HG03139 (cell line): ENCODE data around the gene FBN2.

ENCODE experiments used
- ATAC-seq: cut with Tn5 transposase; IDR thresholded peaks from one replicate; pipeline ENCODE4 v1.9.1; 2021; ENCODE audit not compliant: unreplicated experiment

Gene FBN2

DNA sequence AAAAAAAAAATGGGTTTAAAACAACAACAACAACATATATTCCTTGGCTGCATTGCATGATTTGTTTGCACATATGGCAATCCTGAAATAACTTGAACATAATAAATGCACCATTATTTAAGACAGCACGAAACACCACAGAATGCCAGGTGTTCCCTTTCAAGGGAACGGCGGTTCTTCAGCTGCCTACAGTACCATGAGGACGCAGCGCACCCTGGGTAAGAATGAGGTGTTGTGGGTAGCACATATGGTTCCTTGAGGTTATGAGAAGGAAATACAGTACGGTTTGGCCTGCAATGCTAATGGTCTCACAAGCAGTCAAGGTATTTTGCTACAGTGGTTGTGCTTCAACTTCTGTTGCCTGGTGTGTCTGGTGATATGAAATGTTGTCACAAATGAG lies 279.7 kb downstream of the FBN2 start:
- ATAC-seq = no peak

DNA sequence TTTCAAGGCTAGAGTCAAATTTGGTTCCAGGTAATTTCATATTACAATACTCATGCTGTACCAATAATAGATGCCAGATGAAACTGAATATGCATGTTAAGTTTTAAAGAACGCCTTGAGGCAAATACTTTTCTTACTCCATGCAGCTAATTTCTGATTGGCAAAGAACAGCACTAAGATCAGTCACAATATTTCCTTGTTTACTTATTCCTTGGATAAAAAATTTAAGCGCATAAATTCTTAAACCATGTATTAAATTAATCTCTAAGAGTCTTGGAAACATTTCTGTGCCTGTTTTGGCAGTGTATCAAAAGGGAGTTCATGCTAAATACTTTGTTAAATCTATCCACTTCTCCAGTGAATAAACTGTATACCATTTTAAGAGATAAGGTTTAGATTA lies 281.0 kb downstream of the FBN2 start:
- no peak for ATAC-seq

DNA sequence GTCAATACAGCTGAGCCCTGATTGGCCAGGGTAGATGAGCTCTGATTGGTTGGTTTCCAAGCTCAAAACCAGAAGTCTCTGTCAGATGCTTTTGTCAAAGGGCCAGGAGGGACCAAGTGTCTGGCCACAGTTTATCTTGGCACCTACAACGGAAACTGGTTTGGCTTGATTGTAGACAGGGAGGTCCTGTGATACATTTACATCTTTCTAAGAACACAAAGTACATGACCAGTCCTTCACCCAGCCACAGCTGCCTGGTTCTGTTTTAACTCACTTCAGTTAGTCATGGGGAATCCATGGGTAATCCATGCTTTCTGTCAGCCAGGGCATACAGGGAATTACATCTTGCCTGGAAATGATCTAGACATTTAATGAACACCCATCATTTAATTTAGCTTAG lies 283.3 kb downstream of the FBN2 start:
- no peak for ATAC-seq

DNA sequence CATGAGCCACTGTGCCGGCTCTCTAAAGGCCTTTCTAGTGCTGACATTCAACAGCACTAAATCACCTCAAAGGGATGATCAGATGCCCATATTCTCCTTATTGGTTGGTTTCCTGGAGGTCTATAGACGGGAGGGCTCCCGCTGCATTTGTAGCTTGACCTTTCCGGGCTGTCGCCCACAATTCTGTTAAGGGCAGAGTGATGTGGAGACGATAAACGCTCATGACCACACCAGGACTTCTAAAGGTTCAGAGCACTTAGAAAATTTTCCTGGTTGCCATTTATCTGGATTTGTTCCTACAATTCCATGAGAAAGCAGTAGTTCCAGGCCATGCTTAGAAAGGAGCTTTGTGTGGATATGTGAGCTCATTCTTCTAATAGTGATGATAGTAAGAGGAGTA lies 284.2 kb downstream of the FBN2 start:
- no peak for ATAC-seq

DNA sequence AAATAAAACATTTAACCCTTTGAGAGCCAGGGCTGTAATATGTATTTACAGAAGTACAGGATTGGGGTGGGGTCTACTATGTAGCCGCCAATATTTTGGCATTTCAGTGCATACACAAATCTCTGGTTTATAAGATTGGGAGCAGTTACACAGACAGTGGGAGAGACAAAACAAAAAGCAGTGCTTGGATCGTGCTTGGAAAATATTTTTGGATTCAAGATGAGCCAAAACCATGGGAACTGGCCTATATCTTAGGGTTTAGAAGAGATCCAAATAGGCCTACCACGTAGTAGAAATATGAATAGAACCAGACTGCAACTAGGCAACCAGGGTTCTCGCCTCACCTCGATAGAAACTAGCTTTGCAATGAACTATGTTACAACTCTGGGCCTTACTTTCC lies 284.9 kb downstream of the FBN2 start:
- ATAC-seq = no peak

DNA sequence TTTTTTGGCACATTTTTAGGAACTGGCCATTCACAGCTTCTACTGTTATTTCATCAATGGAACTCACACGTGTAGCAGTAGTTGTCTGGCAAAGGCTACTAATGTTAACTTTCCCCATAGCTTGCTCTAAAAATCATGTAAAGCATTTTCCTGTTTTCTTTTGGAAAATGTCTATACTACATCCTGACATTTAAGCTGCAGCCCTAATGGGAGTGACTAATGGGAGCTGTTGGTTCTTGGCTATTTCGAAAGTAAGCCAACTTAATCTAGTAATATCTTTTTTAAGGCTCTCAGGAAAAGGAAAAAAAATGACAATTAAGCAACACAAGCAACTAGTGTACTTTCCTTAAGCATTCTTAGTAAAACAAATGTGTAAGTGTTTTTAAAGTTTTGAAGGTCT lies 285.3 kb downstream of the FBN2 start:
- no peak for ATAC-seq

DNA sequence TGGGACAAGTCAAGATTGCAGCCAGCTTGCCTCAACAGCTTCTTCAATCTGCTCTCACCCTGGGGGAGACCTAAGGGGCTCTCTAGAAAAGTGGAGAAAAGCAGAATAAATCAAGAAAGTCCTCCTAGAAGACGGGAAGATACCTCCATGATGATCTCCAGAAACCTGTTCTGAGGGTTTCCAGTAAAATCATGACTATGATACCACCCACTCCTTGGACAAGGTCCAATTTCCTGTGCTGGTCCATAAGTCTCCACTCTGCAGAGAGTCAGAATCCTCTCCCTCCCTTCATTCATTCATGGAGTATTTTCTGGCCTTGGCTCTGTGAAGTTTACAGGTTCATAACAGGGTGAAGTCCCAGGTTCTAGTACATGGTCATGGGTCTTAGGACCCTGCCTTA lies 285.8 kb downstream of the FBN2 start:
- no peak for ATAC-seq

DNA sequence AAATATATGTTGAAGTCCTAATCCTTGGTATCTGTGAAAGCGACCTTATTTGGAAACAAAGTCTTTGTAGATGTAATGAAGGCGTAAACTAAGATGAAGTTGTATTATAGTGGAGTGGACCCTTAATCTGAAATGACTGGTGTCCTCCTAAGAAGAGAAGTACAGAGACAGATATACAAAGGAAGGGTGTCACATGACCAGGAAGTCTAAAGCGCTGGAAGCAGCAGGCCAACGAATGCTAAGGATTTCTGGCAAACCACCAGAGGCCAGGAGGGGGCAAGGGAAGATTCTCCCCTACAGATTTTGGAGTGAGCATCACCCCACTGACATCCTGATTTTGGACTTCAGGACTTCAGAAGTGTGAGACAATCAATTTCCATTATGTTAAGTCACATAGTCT lies 292.1 kb downstream of the FBN2 start:
- no peak for ATAC-seq

DNA sequence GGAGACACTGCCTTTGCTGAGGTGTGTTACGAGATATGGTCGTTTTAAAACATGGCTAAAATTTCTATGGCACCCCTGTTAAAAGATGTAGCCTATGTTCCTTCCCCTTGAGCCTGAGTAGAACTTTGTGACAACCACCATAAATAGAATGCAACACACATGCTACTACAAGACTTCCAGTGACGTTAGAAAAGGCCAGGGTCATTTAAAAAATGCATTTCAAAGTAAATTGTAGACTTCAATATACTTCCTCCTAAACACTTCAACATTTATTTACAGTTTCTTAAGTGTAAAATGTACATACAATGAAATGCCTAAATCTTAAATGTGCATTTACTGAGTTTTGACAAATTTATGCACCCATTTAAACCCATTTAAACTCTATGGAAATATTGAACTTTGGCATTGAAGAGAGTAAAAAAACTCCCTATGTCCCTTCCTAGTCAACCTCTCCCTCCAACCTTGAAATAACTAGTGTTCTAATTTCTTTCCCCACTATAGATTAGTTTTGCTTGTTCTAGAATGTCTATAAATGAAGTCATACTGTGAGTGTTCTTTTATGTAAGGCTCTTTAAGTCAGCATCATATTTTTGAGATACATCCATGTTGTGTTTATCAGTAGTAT lies 294.0 kb downstream of the FBN2 start:
- ATAC-seq = no peak

DNA sequence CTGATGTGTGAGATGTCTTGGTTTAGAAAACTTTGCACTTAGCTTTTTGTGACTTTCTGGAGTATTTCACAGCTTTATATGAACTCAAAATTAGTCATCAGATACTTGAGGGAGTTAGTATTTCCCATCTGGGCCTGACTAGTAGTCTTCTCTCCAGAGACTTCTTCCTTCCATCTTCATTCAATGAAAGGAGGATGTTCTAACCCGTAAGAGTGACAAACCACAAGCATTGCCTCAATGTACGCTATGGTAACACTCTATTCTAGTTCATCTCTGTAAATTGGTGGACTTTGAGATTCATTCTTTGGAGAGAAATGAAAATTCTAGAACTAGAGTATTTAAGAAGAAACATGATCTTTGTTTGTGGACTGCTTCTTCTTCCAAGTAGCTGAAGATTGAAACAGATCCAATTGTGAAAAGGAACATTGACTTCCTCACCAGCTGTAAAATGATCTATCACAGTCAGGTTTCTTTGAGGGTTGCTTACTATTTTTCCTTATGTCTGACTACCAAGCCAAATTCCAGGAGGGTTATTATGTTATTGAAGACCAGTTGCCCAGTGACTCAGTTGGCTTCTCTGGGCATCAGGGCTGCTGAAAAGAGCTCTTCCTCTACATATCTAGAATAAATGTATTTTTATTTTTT lies 296.9 kb downstream of the FBN2 start:
- ATAC-seq = no peak

DNA sequence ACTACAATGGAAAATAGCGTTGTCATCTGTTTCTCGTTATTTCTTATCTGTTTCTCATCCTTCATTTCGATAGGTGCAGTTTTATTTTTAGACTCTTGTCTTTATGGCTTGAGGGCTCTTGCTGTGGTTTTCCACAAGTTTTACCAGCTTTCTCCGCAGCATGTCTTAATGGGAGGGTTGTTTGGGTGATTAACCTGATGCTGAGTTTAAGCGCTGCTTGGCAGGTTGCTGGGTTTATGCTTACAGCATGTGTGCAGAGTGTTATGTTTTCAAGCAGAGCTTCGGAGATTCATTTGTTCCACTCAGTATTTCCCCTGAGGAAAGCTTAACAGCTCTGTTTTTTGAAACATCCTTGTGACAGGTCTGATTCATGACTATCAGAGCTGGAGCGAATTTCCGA lies 300.5 kb downstream of the FBN2 start:
- ATAC-seq = no peak

DNA sequence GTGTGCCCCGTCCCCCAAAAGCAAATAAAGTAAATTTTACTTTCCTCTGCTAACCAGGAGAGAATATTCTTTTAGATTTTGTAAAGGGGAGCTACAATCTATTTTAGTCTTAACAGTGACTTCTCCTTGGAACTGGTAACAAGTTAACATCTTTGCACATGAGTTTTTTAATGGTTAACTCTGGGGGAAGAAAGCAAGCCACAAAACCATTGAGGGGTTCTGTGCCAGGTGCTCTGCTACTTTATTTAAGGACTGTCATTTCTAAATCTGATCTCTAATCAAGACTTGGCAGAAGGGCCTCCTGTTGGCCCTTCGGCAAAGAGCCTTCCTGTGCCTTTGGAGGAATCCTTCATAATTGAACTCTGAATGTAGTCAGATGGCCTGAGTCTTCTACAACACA lies 301.0 kb downstream of the FBN2 start:
- ATAC-seq = peak; percentile 59

DNA sequence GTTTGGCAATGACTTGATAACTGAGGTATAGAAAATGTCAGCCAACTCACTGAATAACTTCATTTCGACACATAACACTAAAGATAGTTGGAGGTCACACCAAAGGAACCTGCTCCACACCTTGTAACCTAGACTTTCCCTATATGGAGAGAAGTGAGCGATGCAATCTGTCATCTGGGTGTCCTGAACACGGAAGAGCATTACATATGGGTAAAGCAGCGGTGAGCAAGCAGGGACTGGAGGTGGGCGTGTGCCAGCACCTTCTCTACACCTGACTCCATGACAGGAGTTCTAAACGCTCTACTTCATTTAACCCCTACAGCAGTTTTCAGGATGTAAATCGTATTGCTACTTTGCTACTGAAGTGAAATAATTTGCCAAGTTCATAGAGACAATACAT lies 301.7 kb downstream of the FBN2 start:
- ATAC-seq = no peak

DNA sequence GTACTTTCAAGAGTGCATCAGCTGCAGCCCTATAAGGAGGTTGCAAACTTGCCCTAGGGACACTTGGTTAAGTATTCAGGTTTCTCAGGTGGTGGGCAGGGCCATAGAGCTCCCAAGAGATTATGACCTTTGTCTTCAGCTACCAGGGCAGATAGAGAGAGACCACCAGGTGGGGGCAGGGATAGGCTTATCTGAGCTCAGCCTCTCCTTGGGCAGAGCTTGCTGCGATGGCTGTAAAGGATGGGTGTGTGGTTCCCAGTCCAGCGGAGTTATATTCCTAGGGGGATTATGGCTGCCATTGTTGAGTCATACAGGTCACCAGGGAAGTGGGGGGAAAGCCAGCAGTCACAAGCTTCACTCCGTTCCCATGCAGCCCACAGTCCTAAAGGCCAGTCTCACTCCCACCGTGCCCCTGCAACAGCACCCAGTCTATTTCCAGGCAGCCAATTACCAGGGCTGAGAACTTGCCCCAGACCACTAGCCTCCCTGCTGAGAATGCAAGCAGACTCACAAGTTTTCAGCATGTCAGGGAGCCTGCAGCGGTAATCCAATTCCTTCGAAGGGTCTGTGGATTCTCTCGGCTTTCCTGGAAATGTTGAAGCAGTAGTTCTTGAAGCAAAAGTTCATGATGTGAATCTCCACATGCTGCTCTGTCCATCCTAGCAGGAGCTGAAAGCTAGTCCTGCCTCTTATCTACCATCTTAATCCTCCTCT lies 303.0 kb downstream of the FBN2 start:
- no peak for ATAC-seq

DNA sequence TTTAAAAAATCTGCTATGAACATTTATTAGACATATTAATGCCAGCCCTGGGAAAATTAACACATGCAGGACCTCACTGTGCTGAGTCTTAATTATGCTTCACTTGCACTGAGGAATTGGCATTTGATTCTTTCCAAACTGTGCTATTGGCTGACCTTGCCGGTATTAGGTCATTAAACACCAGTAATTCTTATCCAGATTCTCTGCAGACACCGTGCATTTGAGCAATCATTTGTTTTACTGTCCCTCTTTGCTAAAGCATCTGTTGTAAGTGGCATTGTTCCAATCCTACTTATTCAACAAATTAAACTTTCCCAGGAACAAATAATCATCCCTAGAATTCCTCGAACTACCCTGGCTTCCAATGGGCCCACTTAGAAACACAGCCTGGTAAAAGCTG lies 309.5 kb downstream of the FBN2 start:
- no peak for ATAC-seq

DNA sequence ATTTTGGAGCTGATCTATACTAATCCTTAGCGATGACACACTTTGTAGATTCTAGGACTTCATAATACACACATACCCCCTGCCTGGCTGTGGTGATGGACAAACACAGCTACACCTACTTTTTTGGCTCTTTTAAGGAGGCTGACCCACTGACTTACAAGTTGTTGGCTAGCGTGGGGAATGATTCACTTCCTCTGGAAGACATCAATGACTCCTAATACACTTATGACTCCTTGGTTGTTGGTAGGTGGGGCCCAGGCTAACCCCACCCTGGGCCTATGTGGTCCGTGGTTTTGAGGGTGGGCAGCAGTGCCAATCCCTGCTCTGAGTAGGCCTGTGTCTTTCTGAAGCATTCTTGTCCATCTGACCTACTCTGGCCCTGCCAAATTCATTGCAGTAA lies 310.0 kb downstream of the FBN2 start:
- ATAC-seq = no peak

DNA sequence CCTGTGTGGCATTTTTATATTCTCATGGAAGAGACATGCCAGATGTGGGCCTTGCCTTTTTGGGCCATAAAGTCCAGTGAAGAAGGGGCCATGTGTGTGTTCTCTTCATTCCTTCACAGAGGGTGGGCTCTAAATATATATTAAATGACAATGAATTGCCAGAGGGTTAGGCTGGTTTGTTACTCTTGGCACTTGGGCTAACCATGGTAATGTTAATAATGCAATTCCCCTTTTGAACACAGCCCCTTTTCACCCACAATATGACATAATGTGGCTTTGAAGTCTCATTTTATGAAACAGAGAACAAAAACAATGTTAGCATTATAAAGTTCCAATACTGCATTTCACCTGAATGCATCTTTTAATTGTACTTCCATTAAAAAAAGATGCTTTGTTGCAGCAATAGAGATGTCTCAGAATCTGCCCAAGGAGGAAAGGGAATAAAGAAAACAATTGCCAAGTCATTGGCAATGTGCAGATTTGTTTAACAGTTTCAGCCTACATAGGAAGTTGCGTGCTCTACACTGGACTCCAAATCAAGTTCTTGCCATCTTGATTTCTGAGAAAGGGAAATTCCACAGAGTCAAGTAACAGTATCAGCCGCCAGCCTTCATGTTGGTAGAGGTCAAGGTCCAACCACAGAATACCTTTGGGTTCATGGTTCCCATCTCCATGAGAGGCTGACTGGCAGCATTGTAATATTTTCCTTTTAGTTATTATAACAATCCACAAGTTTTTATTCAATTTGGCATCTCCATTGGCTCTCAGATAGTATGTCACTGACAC lies 312.6 kb downstream of the FBN2 start:
- ATAC-seq = no peak

DNA sequence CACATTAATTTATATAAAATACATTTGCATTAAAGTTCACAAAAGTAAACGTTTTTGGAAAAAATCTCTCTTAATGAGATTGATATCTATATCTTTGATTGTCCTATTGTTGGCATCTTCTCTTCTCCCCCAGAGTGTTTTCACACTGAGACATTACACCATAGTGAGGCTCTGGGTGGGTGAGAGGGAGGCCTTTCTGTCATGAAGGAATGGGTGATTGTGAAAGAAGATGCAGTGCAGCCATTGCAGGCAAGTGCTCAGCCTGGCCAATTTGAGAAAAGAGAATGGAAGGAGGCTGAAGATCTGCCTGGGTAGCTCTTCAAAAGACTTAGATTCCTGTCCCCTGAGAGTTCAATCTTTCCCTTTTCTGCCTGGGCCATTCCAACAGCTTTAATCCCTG lies 313.7 kb downstream of the FBN2 start:
- no peak for ATAC-seq

DNA sequence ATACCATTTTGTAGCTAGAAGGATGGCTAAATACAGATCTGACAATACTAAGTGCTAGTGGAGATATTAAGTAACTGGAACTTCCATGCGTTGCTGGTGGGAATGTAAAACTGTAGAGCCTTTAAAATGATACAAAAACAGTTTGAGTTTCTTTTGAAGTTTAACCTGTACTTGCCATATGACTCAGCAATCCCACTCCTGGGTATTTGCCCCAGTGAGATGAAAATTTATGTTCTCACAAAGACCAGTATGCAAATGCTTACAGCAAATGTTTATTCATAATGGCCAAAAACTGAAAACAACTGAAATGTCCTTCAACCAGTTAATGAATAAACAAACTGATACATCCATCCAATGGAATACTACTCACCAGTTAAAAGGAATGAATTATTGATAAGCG lies 317.2 kb downstream of the FBN2 start:
- ATAC-seq = no peak

DNA sequence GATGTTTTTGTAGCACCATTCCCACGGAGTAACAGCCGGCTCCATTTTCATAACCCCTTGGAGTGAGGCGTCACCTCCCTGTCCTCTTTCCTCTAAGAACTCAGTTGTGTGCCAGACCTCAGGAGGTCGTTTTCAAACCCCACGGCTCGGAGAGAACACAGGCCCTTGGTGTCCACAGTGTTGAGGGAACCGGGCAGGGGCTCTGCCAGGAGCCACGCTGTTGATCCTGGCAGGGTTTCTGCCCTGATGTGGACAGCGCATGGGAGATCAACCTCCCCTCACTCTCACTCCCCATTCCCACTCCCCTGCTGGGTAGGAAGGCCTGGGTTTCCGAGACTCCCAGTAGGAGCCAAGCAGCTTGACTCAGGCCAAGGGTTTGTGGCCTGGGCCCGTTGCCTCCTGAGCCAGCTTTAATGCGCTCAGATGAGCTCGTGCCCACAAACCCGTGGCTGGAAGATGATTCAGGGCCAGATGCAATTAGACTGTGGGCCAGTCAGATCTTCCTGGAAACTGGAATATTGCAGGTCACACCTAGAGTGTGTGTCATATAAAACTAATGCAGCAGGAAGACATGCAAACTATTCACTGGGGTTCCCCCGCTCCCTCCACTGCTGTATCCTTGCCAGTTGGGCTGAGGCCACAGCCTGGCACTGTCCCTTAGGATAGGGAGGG lies 321.0 kb downstream of the FBN2 start:
- no peak for ATAC-seq

DNA sequence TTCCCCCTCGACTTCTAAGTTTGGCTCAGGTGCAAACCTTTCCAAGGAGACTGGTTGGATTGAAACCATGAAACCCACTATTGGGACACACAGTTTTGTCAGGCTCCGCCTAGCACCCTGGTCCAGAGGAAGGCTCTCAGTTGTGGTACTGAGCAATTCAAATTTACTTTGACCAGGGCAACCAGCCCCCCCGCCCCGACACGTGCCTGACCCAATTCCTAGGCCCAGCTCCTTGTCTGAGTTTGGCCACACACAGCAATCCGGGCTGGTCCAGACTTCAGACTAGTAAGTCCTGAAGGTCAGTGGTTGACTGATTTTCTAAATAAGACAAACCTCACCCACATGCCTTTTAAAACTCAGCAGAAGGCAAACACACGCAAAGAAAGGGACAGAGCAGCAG lies 321.8 kb downstream of the FBN2 start:
- no peak for ATAC-seq
